Activated T-cell treated with anti-CD3 and anti-CD28 coated beads, Interleukin-2, amount 50 U/mL, for 1 hour (primary cell): ENCODE data around the gene SCUBE2.

Experiments
- DNase-seq: peaks from one replicate; pipeline ENCODE4 v3.0.0-alpha.2; 2020

Gene SCUBE2

GRCh38 chr11:9091044-9091922 is at the start of gene SCUBE2:
TSS of gene SCUBE2 (minus strand) at chr11:9091599. CDS start at chr11:9091528, 71 bp downstream.
- no peak for DNase-seq

- DNase-seq: no peak
These were observed 49.8 kb upstream of the SCUBE2 start for GRCh38 chr11:9141186-9141585.

- no peak for DNase-seq
These were observed 48.4 kb upstream of the SCUBE2 start for GRCh38 chr11:9139628-9140357.

- no peak for DNase-seq
These were observed 47.5 kb upstream of the SCUBE2 start for GRCh38 chr11:9138612-9139579.

GRCh38 chr11:9138133-9138453 is 46.7 kb upstream of the SCUBE2 start:
- no peak for DNase-seq

- peak; percentile 74 for DNase-seq
These were observed 46.1 kb upstream of the SCUBE2 start for GRCh38 chr11:9137293-9138132.

- no peak for DNase-seq
These were observed 45.3 kb upstream of the SCUBE2 start for GRCh38 chr11:9136741-9137140.

GRCh38 chr11:9133956-9134355 is 42.6 kb upstream of the SCUBE2 start:
- no peak for DNase-seq

GRCh38 chr11:9132203-9132878 is 40.9 kb upstream of the SCUBE2 start:
- no peak for DNase-seq

- no peak for DNase-seq
These were observed 38.9 kb upstream of the SCUBE2 start for GRCh38 chr11:9130297-9130696.

GRCh38 chr11:9126636-9127035 is 35.2 kb upstream of the SCUBE2 start:
- no peak for DNase-seq

GRCh38 chr11:9125185-9125886 is 33.9 kb upstream of the SCUBE2 start:
- DNase-seq: no peak

GRCh38 chr11:9123595-9124304 is 32.4 kb upstream of the SCUBE2 start:
- DNase-seq: no peak

GRCh38 chr11:9121469-9121796 is 30.0 kb upstream of the SCUBE2 start:
- DNase-seq: no peak

- DNase-seq: no peak
These were observed 29.5 kb upstream of the SCUBE2 start for GRCh38 chr11:9120664-9121468.

GRCh38 chr11:9118277-9118676 is 26.9 kb upstream of the SCUBE2 start:
- DNase-seq: no peak

GRCh38 chr11:9112075-9112474 is 20.7 kb upstream of the SCUBE2 start:
- no peak for DNase-seq

- no peak for DNase-seq
These were observed 18.7 kb upstream of the SCUBE2 start for GRCh38 chr11:9109858-9110731.
